K562 (cell line): ENCODE data around the gene KRTAP5-11. TPM values are rescaled to one million over a fixed set of nuclear protein-coding genes. Genes with fewer than 3 reads are reported as not detected.

Source experiments
- ATAC-seq: fragments of 200-7000 bp; cut with Tn5 transposase; 3 replicates; pipeline ENCODE4 v1.9.1; 2020; ENCODE audit warnings: moderate library complexity
- BruUV-seq: library from RNA; stranded (reverse); fragments of 400-500 nt; replicated peaks from 2 replicates; lab custom pipeline; 2021; lab: Mats Ljungman, UMichigan
- CTCF ChIA-PET: fragments of 300-600 bp; formaldehyde crosslinking; extraction: SDS; loops from one replicate; lab custom pipeline; 2021; ENCODE audit warnings: low intra/inter-chr PET ratio; lab: Yijun Ruan, JAX
- POLR2A ChIA-PET: fragments of 300-600, 350-650 bp; sonication (Branson Sonifier 250); formaldehyde crosslinking; extraction: SDS; loops from one replicate; lab custom pipeline; 2021; ENCODE audit warnings: antibody characterized with exemption, inconsistent platforms; lab: Yijun Ruan, JAX
- DNase-seq, 4 experiments: peaks; one replicate each; pipeline versions ENCODE4 v3.0.0 to v3.0.0-alpha.2; 2011 to 2018; ENCODE audit warnings: low spot score in 3 of 4, mixed read lengths in 3 of 4; ENCODE audit errors: extremely low read depth in 1 of 4
- FAIRE-seq: peaks from 2 replicates; lab custom pipeline; 2011; peaks lifted over from hg19 to GRCh38; lab: Jason Lieb, UNC
- H2AFZ ChIP-seq: 2 replicates; pipeline ENCODE4 v1.6.0; 2011; ENCODE audit warnings: low read depth, low read length, control low read depth, inconsistent platforms
- H3K27ac ChIP-seq: fragments of 200-600 bp; 3 replicates; pipeline ENCODE4 v1.8.0; 2011; ENCODE audit warnings: low read depth, mild to moderate bottlenecking, control low read depth, inconsistent platforms, low read length, moderate library complexity, mixed read lengths; ENCODE audit errors: extremely low read depth
- H3K27me3 ChIP-seq, 2 experiments: fragments of 300-600 bp in 1 of 2; 2 replicates in 1 of 2; 3 replicates in 1 of 2; pipeline versions ENCODE4 v1.6.0 to v1.8.0; 2011; ENCODE audit warnings: inconsistent platforms in 2 of 2, low read length in 2 of 2, mild to moderate bottlenecking in 1 of 2, mixed read lengths in 1 of 2, moderate library complexity in 1 of 2; ENCODE audit not compliant: control insufficient read depth in 2 of 2, insufficient read depth in 2 of 2
- H3K36me3 ChIP-seq: fragments of 300-600 bp; 3 replicates; pipeline ENCODE4 v1.8.0; 2011; ENCODE audit warnings: mild to moderate bottlenecking, low read length, inconsistent platforms; ENCODE audit not compliant: control insufficient read depth, insufficient read depth
- H3K4me1 ChIP-seq, 2 experiments: fragments of 200-600 bp in 1 of 2; replicated peaks in 1 of 2; 2 replicates in 1 of 2; 3 replicates in 1 of 2; pipeline versions ENCODE4 v1.5.1 to v1.8.0; 2011; ENCODE audit warnings: inconsistent platforms in 2 of 2, low read length in 2 of 2, mild to moderate bottlenecking in 1 of 2, mixed read lengths in 1 of 2, moderate library complexity in 1 of 2; ENCODE audit not compliant: control insufficient read depth in 2 of 2, insufficient read depth in 2 of 2
- H3K4me2 ChIP-seq: 2 replicates; pipeline ENCODE4 v1.6.1; 2011; ENCODE audit warnings: low read length, control low read depth, inconsistent platforms, mixed read lengths; ENCODE audit not compliant: insufficient read depth
- H3K4me3 ChIP-seq: fragments of 200-600 bp; sonication (generic), shearing (Covaris generic); 2 replicates; pipeline ENCODE4 v1.5.1; 2016; ENCODE audit warnings: control low read depth, inconsistent platforms
- H3K79me2 ChIP-seq: fragments of 200-600 bp; 3 replicates; pipeline ENCODE4 v1.8.0; 2011; ENCODE audit warnings: low read length, inconsistent platforms; ENCODE audit not compliant: control insufficient read depth, insufficient read depth
- H3K9ac ChIP-seq, 2 experiments: 2 replicates each; pipeline versions ENCODE4 v1.6.0 to v1.6.1; 2011; ENCODE audit warnings: low read depth in 2 of 2, low read length in 2 of 2, control low read depth in 1 of 2, inconsistent platforms in 1 of 2, mild to moderate bottlenecking in 1 of 2, mixed read lengths in 1 of 2; ENCODE audit not compliant: insufficient read depth in 1 of 2
- H3K9me1 ChIP-seq: one replicate; pipeline ENCODE4 v1.6.0; 2011; ENCODE audit warnings: inconsistent platforms, mild to moderate bottlenecking, low read length, moderate library complexity; ENCODE audit not compliant: control insufficient read depth, insufficient read depth
- H3K9me3 ChIP-seq: replicated peaks from 2 replicates; pipeline ENCODE4 v1.5.1; 2011; ENCODE audit warnings: low read depth, low read length, inconsistent platforms; ENCODE audit not compliant: control insufficient read depth, insufficient read depth
- H4K20me1 ChIP-seq: replicated peaks from 2 replicates; pipeline ENCODE4 v1.6.1; 2011; ENCODE audit warnings: low read length, inconsistent platforms, mixed read lengths; ENCODE audit not compliant: control insufficient read depth, insufficient read depth
- CXXC5 ChIP-seq: fragments of 250-450 bp; sonication (Bioruptor Pico); IDR thresholded peaks from 2 replicates; pipeline ENCODE4 v1.8.0; 2022; ENCODE audit warnings: inconsistent platforms, mild to moderate bottlenecking, moderate library complexity
- NEUROD1 ChIP-seq: fragments of 150-350 bp; IDR thresholded peaks from 2 replicates; pipeline ENCODE4 v1.6.1; 2014; ENCODE audit warnings: borderline replicate concordance, low read length, low read depth; ENCODE audit not compliant: partially characterized antibody
- PREB ChIP-seq: sonication (generic); formaldehyde crosslinking; IDR thresholded peaks from 2 replicates; pipeline ENCODE4 v1.8.1; 2023; ENCODE audit warnings: mild to moderate bottlenecking, missing genetic modification reagents
- SNIP1 ChIP-seq: fragments of 450-650 bp; IDR thresholded peaks from 2 replicates; pipeline ENCODE4 v1.7.1; 2017; ENCODE audit warnings: low read depth, mild to moderate bottlenecking
- ZFPM2 ChIP-seq: fragments of 250-450 bp; sonication (Bioruptor Pico); IDR thresholded peaks from 2 replicates; pipeline ENCODE4 v1.5.1; 2022; ENCODE audit warnings: mild to moderate bottlenecking
- WGBS: fragments of 100-300 bp; shearing (Covaris generic); methylation state at CpG from one replicate; pipeline ENCODE4 v1.1.6; 2016; ENCODE audit warnings: low coverage, mixed read lengths; ENCODE audit not compliant: insufficient coverage; ENCODE audit errors: missing lambda C conversion rate; 5-methylcytosine and 5-hydroxymethylcytosine counted together
- in situ Hi-C: fragments of 300-500 bp; cut with MboI; formaldehyde crosslinking; loops from 4 replicates; pipeline ENCODE4 v1.15.0; 2018; ENCODE audit warnings: inconsistent platforms, mixed read lengths
- intact Hi-C: fragments of 100-400 bp; cut with micrococcal nuclease; formaldehyde crosslinking; loops from 2 replicates; pipeline ENCODE4 v1.14.2; 2022
- polyA plus RNA-seq, 8 experiments: library from polyadenylated mRNA; depleted of rRNA in 4 of 8; stranded (reverse) in 5 of 8; unstranded in 3 of 8; fragments of >200 nt; fragmentation: Nextera tagmentation in 2 of 8; fragmentation: Illumina TruSeq in 1 of 8; extraction: Ambion mirVana in 2 of 8; extraction: Trizol in 1 of 8; gene quantifications; 2 replicates each; pipeline versions ENCODE4 v1.2.1 to v1.2.3, GENCODE V29; 2011 to 2014; ENCODE audit warnings: inconsistent platforms in 1 of 8, missing spikeins in 1 of 8
- total RNA-seq, 7 experiments: library from RNA; depleted of rRNA in 6 of 7; stranded (reverse); fragments of >200 nt in 6 of 7; fragmentation: Illumina TruSeq in 2 of 7; extraction: Trizol in 2 of 7; gene quantifications; 2 replicates each; pipeline versions ENCODE4 v1.2.1 to v1.2.3, GENCODE V29; 2011 to 2021; ENCODE audit warnings: low replicate concordance in 1 of 7

Gene KRTAP5-11
- total and polyA plus RNA-seq, 9 of the 15 experiments (the other 6 are each of a cell fraction or from before 2014, with no cell fraction given): not detected

GRCh38 chr11:71581826-71582225, 849 bp downstream of the KRTAP5-11 start:
- FAIRE-seq (no peak), DNase-seq (no peak), ATAC-seq (no peak)
- Histone ChIP-seq H3K36me3 (no peaks in the 10 kb centered on the region), H3K9me1 (no peaks in the 10 kb centered on the region), H3K4me3 (no peak overlapping the region), H3K9me3 (no peaks in the 10 kb centered on the region), H3K4me1 (no peaks in the 10 kb centered on the region), H4K20me1 (no peaks in the 10 kb centered on the region), H3K4me2 (no peak overlapping the region), H3K79me2 (no peaks in the 10 kb centered on the region), H3K27ac (no peak overlapping the region), H3K27me3 (peaks cover 8 to 40% of the 10 kb centered on the region in 2 experiments), H2AFZ (no peak overlapping the region), H3K9ac (no peak overlapping the region)
- TF ChIP-seq PREB (CRISPR knock-in tag) (no peak), NEUROD1 (no peak), ZFPM2 (CRISPR knock-in tag) (no peak), SNIP1 (no peak), CXXC5 (CRISPR knock-in tag) (no peak)
- BruUV-seq: no TSS peak
- ChIA-PET POLR2A (interaction anchor here (0.7 kb wide), 1 partner anchor 148 kb away, joined by 3 read pairs; no protein-coding TSS in a partner anchor), CTCF (no interaction called here)
- 0% methylated on average over 4 of the region's 4 CpGs for WGBS
- intact Hi-C loops (no loop called here), in situ Hi-C loops (loop anchor here (25.0 kb wide), 1 partner anchor 855 kb away; the partner anchor contains the start of gene CLPB)
